ENCODE data around the gene AMY1B.
"Not testable (repeated sequence)": the region's sequence is repeated elsewhere in the genome, so short reads cannot be mapped to it uniquely, and the experiment has no call there.

The AMY1B gene

GRCh38 chr1:103696110-103696509 lies at the start of gene AMY1B:
Gene AMY1B, minus strand, starts transcription at chr1:103696210. Its CDS starts 571 bp downstream, at chr1:103695639.
- not testable (repeated sequence) for H3K4me1 Mint-ChIP-seq; H3K36me3 Mint-ChIP-seq (ENCODE audit: low read depth); H3K27ac Mint-ChIP-seq; H3K9me3 Mint-ChIP-seq; H3K4me3 Mint-ChIP-seq; H3K27me3 Mint-ChIP-seq (ENCODE audit: low read depth)

GRCh38 chr1:103745040-103745439 lies 49.0 kb upstream of the AMY1B start:
- not testable (repeated sequence) for H3K36me3 Mint-ChIP-seq (ENCODE audit: low read depth); H3K27ac Mint-ChIP-seq; H3K27me3 Mint-ChIP-seq (ENCODE audit: low read depth); H3K9me3 Mint-ChIP-seq; H3K4me3 Mint-ChIP-seq; H3K4me1 Mint-ChIP-seq

GRCh38 chr1:103744449-103744848 lies 48.4 kb upstream of the AMY1B start:
- not testable (repeated sequence) for H3K36me3 Mint-ChIP-seq (ENCODE audit: low read depth); H3K9me3 Mint-ChIP-seq; H3K27me3 Mint-ChIP-seq (ENCODE audit: low read depth); H3K4me3 Mint-ChIP-seq; H3K27ac Mint-ChIP-seq; H3K4me1 Mint-ChIP-seq

- not testable (repeated sequence) for H3K9me3 Mint-ChIP-seq; H3K27ac Mint-ChIP-seq; H3K36me3 Mint-ChIP-seq (ENCODE audit: low read depth); H3K4me1 Mint-ChIP-seq; H3K27me3 Mint-ChIP-seq (ENCODE audit: low read depth); H3K4me3 Mint-ChIP-seq
These were observed 42.0 kb upstream of the AMY1B start for GRCh38 chr1:103738031-103738430.

- H3K4me1 Mint-ChIP-seq; H3K27ac Mint-ChIP-seq; H3K27me3 Mint-ChIP-seq (ENCODE audit: low read depth); H3K4me3 Mint-ChIP-seq; H3K9me3 Mint-ChIP-seq; H3K36me3 Mint-ChIP-seq (ENCODE audit: low read depth): not testable (repeated sequence)
These were observed 39.3 kb upstream of the AMY1B start for GRCh38 chr1:103735334-103735733.

GRCh38 chr1:103721473-103721872 lies 25.5 kb upstream of the AMY1B start:
- H3K4me3 Mint-ChIP-seq; H3K27me3 Mint-ChIP-seq (ENCODE audit: low read depth); H3K4me1 Mint-ChIP-seq; H3K27ac Mint-ChIP-seq; H3K36me3 Mint-ChIP-seq (ENCODE audit: low read depth); H3K9me3 Mint-ChIP-seq: not testable (repeated sequence)

GRCh38 chr1:103717404-103717803 lies 21.4 kb upstream of the AMY1B start:
- H3K4me3 Mint-ChIP-seq; H3K27ac Mint-ChIP-seq; H3K27me3 Mint-ChIP-seq (ENCODE audit: low read depth); H3K9me3 Mint-ChIP-seq; H3K4me1 Mint-ChIP-seq; H3K36me3 Mint-ChIP-seq (ENCODE audit: low read depth): not testable (repeated sequence)

GRCh38 chr1:103710381-103710780 lies 14.4 kb upstream of the AMY1B start:
- not testable (repeated sequence) for H3K4me3 Mint-ChIP-seq; H3K36me3 Mint-ChIP-seq (ENCODE audit: low read depth); H3K27me3 Mint-ChIP-seq (ENCODE audit: low read depth); H3K9me3 Mint-ChIP-seq; H3K27ac Mint-ChIP-seq; H3K4me1 Mint-ChIP-seq

- H3K4me1 Mint-ChIP-seq; H3K9me3 Mint-ChIP-seq; H3K27ac Mint-ChIP-seq; H3K4me3 Mint-ChIP-seq; H3K27me3 Mint-ChIP-seq (ENCODE audit: low read depth); H3K36me3 Mint-ChIP-seq (ENCODE audit: low read depth): not testable (repeated sequence)
These were observed 11.7 kb upstream of the AMY1B start for GRCh38 chr1:103707670-103708069.

- H3K9me3 Mint-ChIP-seq; H3K27ac Mint-ChIP-seq; H3K27me3 Mint-ChIP-seq (ENCODE audit: low read depth); H3K4me1 Mint-ChIP-seq; H3K4me3 Mint-ChIP-seq; H3K36me3 Mint-ChIP-seq (ENCODE audit: low read depth): not testable (repeated sequence)
These were observed 5.2 kb upstream of the AMY1B start for GRCh38 chr1:103701256-103701655.

GRCh38 chr1:103700669-103701068 lies 4.7 kb upstream of the AMY1B start:
- not testable (repeated sequence) for H3K27me3 Mint-ChIP-seq (ENCODE audit: low read depth); H3K4me1 Mint-ChIP-seq; H3K36me3 Mint-ChIP-seq (ENCODE audit: low read depth); H3K27ac Mint-ChIP-seq; H3K9me3 Mint-ChIP-seq; H3K4me3 Mint-ChIP-seq

GRCh38 chr1:103697430-103697829 lies 1.4 kb upstream of the AMY1B start:
- H3K27ac Mint-ChIP-seq, result not testable (repeated sequence)

GRCh38 chr1:103676335-103676734 lies 19.7 kb downstream of the AMY1B start:
- not testable (repeated sequence) for H3K27me3 Mint-ChIP-seq (ENCODE audit: low read depth); H3K4me1 Mint-ChIP-seq; H3K36me3 Mint-ChIP-seq (ENCODE audit: low read depth); H3K4me3 Mint-ChIP-seq; H3K27ac Mint-ChIP-seq; H3K9me3 Mint-ChIP-seq

More at GRCh38 chr1:103697430-103697829, 1.4 kb upstream of the AMY1B start:
- H3K9me3 Mint-ChIP-seq; H3K36me3 Mint-ChIP-seq (ENCODE audit: low read depth); H3K27me3 Mint-ChIP-seq (ENCODE audit: low read depth); H3K4me3 Mint-ChIP-seq; H3K4me1 Mint-ChIP-seq: not testable (repeated sequence)

- H3K36me3 Mint-ChIP-seq (ENCODE audit: low read depth); H3K4me1 Mint-ChIP-seq; H3K4me3 Mint-ChIP-seq; H3K9me3 Mint-ChIP-seq; H3K27me3 Mint-ChIP-seq (ENCODE audit: low read depth); H3K27ac Mint-ChIP-seq: not testable (repeated sequence)
These were observed 40.5 kb downstream of the AMY1B start, which contains the start of gene AMY1A for GRCh38 chr1:103655460-103655859. Gene AMY1A, plus strand, starts transcription at chr1:103655760. Its CDS starts 571 bp downstream, at chr1:103656331.

GRCh38 chr1:103654133-103654532 lies 41.9 kb downstream of the AMY1B start:
- not testable (repeated sequence) for H3K4me1 Mint-ChIP-seq; H3K36me3 Mint-ChIP-seq (ENCODE audit: low read depth); H3K9me3 Mint-ChIP-seq; H3K4me3 Mint-ChIP-seq; H3K27me3 Mint-ChIP-seq (ENCODE audit: low read depth); H3K27ac Mint-ChIP-seq

- not testable (repeated sequence) for H3K4me3 Mint-ChIP-seq; H3K4me1 Mint-ChIP-seq; H3K36me3 Mint-ChIP-seq (ENCODE audit: low read depth); H3K27ac Mint-ChIP-seq; H3K9me3 Mint-ChIP-seq; H3K27me3 Mint-ChIP-seq (ENCODE audit: low read depth)
These were observed 45.1 kb downstream of the AMY1B start for GRCh38 chr1:103650889-103651288.

GRCh38 chr1:103650305-103650704 lies 45.7 kb downstream of the AMY1B start:
- not testable (repeated sequence) for H3K36me3 Mint-ChIP-seq (ENCODE audit: low read depth); H3K9me3 Mint-ChIP-seq; H3K4me3 Mint-ChIP-seq; H3K27ac Mint-ChIP-seq; H3K27me3 Mint-ChIP-seq (ENCODE audit: low read depth); H3K4me1 Mint-ChIP-seq

Data from nephron (organoid).